ENCODE measurements around the gene DDIT3. TPM values are rescaled to one million over a fixed set of nuclear protein-coding genes. Genes with fewer than 3 reads are reported as not detected.

Gene DDIT3
- total and polyA plus RNA-seq, 2 donors (not counting 1 experiment from before 2014, with no cell fraction given): 35.6 to 159 TPM

- ChIA-PET POLR2A (no interaction called here), CTCF (no interaction called here)
- DNase-seq (peak; percentile 96), ATAC-seq (ENCODE audit: low read depth) (peak; percentile 28)
- Mint-ChIP-seq H3K27ac (peak within 1 kb of the TSS; percentile 100), H3K27me3 (no peaks in the 10 kb centered on the region), H3K4me3 (peak within 1 kb of the TSS; percentile 98), H3K9me3 (ENCODE audit: insufficient read depth) (no peaks in the 10 kb centered on the region), H3K4me1 (peaks cover 62% of the 10 kb centered on the region)
- H3K4me2 ChIP-seq (replicated peaks; ENCODE audit: low read depth, low read length, poor library complexity, severe bottlenecking): peak within 1 kb of the TSS; percentile 98
- no peaks in the 10 kb centered on the region for H3K9me3 ChIP-seq (ENCODE audit: control extremely low read depth in 1 of 3, control insufficient read depth in 2 of 3, insufficient read depth in 1 of 3, low read length in 2 of 3)
- H3K27me3 ChIP-seq (replicated peaks in 1 of 4; ENCODE audit: control extremely low read depth in 1 of 4, control insufficient read depth in 3 of 4, insufficient read depth in 4 of 4, low read length in 3 of 4): no peaks in the 10 kb centered on the region
- H2AFZ ChIP-seq (ENCODE audit: insufficient read depth, low read depth, low read length, poor library complexity, severe bottlenecking): peak within 1 kb of the TSS; percentile 87
- peak within 1 kb of the TSS; percentile 98 to 100 for H3K27ac ChIP-seq (ENCODE audit: low read length in 2 of 2)
- 0% methylated on average over 49 of the region's 57 CpGs for WGBS (ENCODE audit: insufficient coverage)
- peaks cover 42 to 53% of the 10 kb centered on the region in 2 donors for H3K4me1 ChIP-seq (ENCODE audit: control insufficient read depth in 2 of 2, insufficient read depth in 2 of 2, low read length in 2 of 2)
- peak within 1 kb of the TSS; percentile 87 for H3K9ac ChIP-seq (ENCODE audit: low read length)
- TF ChIP-seq EZH2 (IDR thresholded peaks at IDR 0.05; ENCODE audit: borderline replicate concordance, insufficient read depth, low read depth, low read length, poor library complexity, severe bottlenecking) (no peak), CTCF (IDR thresholded peaks at IDR 0.05) (no peak)
- intact Hi-C loops (cut with micrococcal nuclease): loop anchor here (1.0 to 10.0 kb wide), 10 partner anchors 25 to 1403 kb away; partner anchors contain the start of genes ARHGAP9, BAZ2A, CNPY2 and DCTN2
- H3K36me3 ChIP-seq (replicated peaks in 1 of 2; ENCODE audit: control extremely low read depth in 1 of 2, control insufficient read depth in 1 of 2, extremely low read depth in 1 of 2, insufficient read depth in 2 of 2, low read length in 1 of 2): peaks cover 2 to 24% of the 10 kb centered on the region in 2 experiments
- H4K20me1 ChIP-seq (ENCODE audit: control insufficient read depth, insufficient read depth, low read length, poor library complexity, severe bottlenecking): peaks cover 31% of the 10 kb centered on the region
- peaks cover 34% of the 10 kb centered on the region for H3K79me2 ChIP-seq (ENCODE audit: control insufficient read depth, insufficient read depth, low read length)
- H3K4me3 ChIP-seq (ENCODE audit: control extremely low read depth in 1 of 5, extremely low read depth in 1 of 5, insufficient read depth in 1 of 5, low read depth in 2 of 5, low read length in 4 of 5): peak within 1 kb of the TSS; percentile 77 to 97 (median 83)
These were observed 1.9 kb upstream of the DDIT3 start, which contains the start of gene MBD6 for GRCh38 chr12:57522011-57522886. Gene MBD6 (plus strand): TSS chr12:57522824. CDS start chr12:57524304, 1,480 bp downstream.

All from B cell (primary cell).